Activated B cell treated with CpG ODN at 0.5 μM for 24 hours (primary cell): Measurements from ENCODE around the gene ABAT. TPM values are rescaled to one million over a fixed set of nuclear protein-coding genes. Genes with fewer than 3 reads are reported as not detected.

Experiments used
- ATAC-seq: fragments of 200-7000 bp; cut with Tn5 transposase; one replicate; pipeline ENCODE4 v1.10.0; 2021; ENCODE audit warnings: low read depth, mild to moderate bottlenecking, moderate library complexity
- CTCF ChIA-PET: fragments of 350-600 bp; sonication (Branson Sonifier 250); formaldehyde crosslinking; loops from one replicate; lab custom pipeline; 2021; ENCODE audit warnings: antibody characterized with exemption; lab: Charles Lee
- POLR2A ChIA-PET: fragments of 350-600 bp; sonication (Branson Sonifier 250); formaldehyde crosslinking; loops from one replicate; lab custom pipeline; 2021; ENCODE audit warnings: antibody characterized with exemption; lab: Charles Lee
- DNase-seq: peaks from one replicate; pipeline ENCODE4 v3.0.0; 2022
- H3K27ac Mint-ChIP-seq: one replicate; pipeline ENCODE4 v1.8.0; 2020; ENCODE audit warnings: mixed read lengths
- H3K27me3 Mint-ChIP-seq: one replicate; pipeline ENCODE4 v1.8.0; 2021; ENCODE audit warnings: mixed read lengths
- H3K36me3 Mint-ChIP-seq: one replicate; pipeline ENCODE4 v1.8.0; 2021; ENCODE audit warnings: low read depth, mixed read lengths
- H3K4me1 Mint-ChIP-seq: one replicate; pipeline ENCODE4 v1.8.0; 2021; ENCODE audit warnings: mixed read lengths
- H3K4me3 Mint-ChIP-seq: one replicate; pipeline ENCODE4 v1.8.0; 2020; ENCODE audit warnings: mild to moderate bottlenecking, mixed read lengths
- H3K9me3 Mint-ChIP-seq: one replicate; pipeline ENCODE4 v1.8.0; 2020; ENCODE audit warnings: mixed read lengths
- intact Hi-C: fragments of 100-400 bp; cut with micrococcal nuclease; formaldehyde crosslinking; loops from one replicate; pipeline ENCODE4 v1.15.1; 2024
- total RNA-seq: library from RNA; stranded (reverse); gene quantifications from 2 replicates; pipeline ENCODE4 v1.2.3, GENCODE V29; 2022
- TF ChIP-seq, protein P1 (sequence below): fragments of 200-600 bp; IDR thresholded peaks from one replicate; pipeline ENCODE4 v1.8.0; 2022; ENCODE audit warnings: antibody characterized with exemption, mild to moderate bottlenecking

The ABAT gene
- total RNA-seq, 1 donor from 2014 or later: 13.2 TPM

DNA sequence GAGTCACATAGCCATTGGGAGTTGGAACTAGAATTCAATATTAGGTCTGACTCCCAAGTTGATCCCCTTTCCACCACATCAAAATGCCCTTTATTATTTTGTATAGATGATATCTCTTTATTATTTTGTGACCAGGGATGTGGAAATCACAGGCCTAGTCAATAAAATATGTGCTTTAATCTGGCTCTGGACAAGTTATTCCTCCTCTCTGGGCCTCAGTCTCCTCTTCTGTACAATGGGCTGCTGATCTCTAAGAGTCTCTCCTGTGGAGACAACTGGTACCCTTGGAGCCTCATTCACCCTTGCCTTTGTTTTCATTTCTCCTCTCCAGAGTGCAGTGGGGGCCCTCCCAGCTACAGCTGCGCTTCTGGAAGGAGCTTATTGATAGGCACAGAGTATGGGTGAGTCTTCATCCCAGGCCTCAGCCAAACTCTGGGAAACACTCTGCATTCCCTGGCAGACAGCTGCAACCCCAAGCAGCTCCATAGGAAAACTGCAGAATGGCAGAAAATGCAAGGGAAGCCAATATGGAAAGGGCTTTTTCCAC lies 4.3 kb upstream of the ABAT start:
- no peak for ATAC-seq
- peaks cover 6% of the 10 kb centered on the region for H3K4me1 Mint-ChIP-seq
- H3K27me3 Mint-ChIP-seq: no peaks in the 10 kb centered on the region
- TF ChIP-seq, protein P1, sequence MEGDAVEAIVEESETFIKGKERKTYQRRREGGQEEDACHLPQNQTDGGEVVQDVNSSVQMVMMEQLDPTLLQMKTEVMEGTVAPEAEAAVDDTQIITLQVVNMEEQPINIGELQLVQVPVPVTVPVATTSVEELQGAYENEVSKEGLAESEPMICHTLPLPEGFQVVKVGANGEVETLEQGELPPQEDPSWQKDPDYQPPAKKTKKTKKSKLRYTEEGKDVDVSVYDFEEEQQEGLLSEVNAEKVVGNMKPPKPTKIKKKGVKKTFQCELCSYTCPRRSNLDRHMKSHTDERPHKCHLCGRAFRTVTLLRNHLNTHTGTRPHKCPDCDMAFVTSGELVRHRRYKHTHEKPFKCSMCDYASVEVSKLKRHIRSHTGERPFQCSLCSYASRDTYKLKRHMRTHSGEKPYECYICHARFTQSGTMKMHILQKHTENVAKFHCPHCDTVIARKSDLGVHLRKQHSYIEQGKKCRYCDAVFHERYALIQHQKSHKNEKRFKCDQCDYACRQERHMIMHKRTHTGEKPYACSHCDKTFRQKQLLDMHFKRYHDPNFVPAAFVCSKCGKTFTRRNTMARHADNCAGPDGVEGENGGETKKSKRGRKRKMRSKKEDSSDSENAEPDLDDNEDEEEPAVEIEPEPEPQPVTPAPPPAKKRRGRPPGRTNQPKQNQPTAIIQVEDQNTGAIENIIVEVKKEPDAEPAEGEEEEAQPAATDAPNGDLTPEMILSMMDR: no peak
- H3K27ac Mint-ChIP-seq: no peak overlapping the region
- H3K36me3 Mint-ChIP-seq: peaks cover 10% of the 10 kb centered on the region
- no peaks in the 10 kb centered on the region for H3K9me3 Mint-ChIP-seq
- no peak overlapping the region for H3K4me3 Mint-ChIP-seq
- CTCF ChIA-PET: no interaction called here
- no peak for DNase-seq
- intact Hi-C loops: loop anchor here (10.0 kb wide), 1 partner anchor 55 kb away; no protein-coding TSS in a partner anchor
- POLR2A ChIA-PET: interaction anchor here (0.6 kb wide), 1 partner anchor 47 kb away, joined by 3 read pairs; no protein-coding TSS in a partner anchor

DNA sequence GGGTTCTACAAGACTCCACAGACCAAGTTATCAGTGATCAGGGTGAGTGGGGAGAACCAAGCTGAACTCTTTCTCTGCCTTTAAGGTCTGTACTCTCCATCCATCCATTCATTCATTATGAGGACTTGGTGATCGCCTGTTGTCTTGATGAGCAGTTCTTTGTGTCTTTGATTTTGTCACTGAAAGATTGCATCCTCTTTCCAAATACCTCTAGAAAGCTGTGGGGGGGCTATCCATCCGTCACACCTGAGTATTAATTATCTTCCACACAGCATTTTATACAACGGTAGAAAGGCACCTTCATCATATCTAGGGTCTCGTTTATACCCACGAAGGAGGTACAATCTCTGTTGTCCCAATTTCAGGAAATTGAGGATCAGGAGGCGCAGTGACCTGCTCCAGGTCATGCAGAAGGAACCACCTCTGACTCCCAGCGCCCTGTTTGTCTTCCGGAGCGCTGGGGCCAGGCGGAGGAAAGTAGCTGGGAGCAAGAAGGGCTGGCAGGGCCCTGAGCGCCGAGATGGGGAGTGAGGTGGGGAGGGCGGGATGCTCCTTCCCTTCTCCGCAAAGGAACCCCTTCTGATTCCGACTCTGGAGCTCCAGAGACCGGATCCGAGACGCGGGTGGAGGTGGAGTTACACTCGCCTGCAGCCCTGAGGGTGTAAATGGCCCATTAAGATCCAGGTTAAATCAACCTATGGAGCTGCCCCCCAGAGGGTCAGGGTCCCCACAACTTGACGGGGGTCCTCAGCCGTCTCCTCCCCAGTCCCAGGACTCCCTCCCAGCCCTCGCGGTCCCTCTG lies 605 bp upstream of the ABAT start:
- DNase-seq (no peak), ATAC-seq (peak; percentile 22)
- Mint-ChIP-seq H3K36me3 (peaks cover 5% of the 10 kb centered on the region), H3K9me3 (no peaks in the 10 kb centered on the region), H3K4me3 (peak overlapping the region; percentile 90), H3K4me1 (peaks cover 23% of the 10 kb centered on the region), H3K27me3 (no peaks in the 10 kb centered on the region), H3K27ac (peak overlapping the region; percentile 12)
- TF ChIP-seq, protein P1: no peak
- ChIA-PET POLR2A (interaction anchor here (1.5 kb wide), 1 partner anchor 124 kb away, joined by 3 read pairs; no protein-coding TSS in a partner anchor), CTCF (interaction anchor here (0.6 kb wide), 1 partner anchor 467 kb away, joined by 3 read pairs; no protein-coding TSS in a partner anchor)
- intact Hi-C loops: loop anchor here (1.0 to 10.0 kb wide), 4 partner anchors 51 to 195 kb away; partner anchors contain the start of genes CARHSP1, METTL22, PMM2 and TMEM186

DNA sequence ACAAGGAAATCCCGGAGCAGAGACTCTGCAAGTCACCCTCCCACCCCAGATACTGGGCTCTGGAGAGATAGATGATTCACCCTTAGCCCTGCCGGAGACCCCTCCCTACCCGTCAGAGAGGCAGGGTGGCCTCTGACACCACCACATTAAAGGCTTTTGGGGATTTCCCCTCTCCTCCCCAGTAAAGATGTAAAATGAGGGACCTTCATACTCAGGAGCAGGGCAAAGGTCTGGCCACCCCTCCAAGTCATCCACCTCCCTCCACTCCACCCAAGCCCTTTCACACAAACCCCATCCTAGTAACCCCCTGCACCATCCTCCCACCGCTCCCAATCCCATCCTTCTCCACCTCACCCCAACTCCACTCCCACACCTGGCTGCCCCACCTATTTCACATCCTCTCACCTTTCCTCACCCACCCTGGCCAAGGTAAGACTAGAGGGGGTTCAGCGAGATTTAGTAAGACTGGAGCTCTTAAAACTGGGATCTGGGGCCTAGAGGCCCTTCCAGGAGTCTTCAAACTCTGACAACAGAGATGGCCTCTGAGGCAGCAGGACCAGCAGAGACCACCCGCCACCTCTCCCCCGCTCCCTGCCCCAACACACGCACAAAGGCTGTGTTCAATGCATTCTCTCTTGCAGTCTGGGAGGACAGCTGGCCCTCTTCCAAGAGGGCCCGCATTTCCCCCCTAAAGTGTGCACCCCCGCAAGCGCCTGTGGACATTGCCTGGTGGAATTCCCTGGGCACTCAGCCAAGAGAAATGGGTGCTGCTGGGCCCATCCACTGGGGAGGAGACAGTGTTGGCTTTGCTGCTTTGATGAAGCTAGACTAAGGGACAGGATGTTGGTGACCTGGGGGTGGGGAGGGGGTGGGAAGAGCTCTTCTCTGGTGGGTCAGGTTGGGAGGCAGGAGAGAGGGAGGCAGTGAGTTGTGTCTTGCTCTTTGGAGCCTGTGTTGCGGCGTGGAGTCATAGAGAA lies 1.1 kb downstream of the ABAT start:
- CTCF ChIA-PET: interaction anchor here (0.6 kb wide), 1 partner anchor 204 kb away, joined by 3 read pairs; no protein-coding TSS in a partner anchor

DNA sequence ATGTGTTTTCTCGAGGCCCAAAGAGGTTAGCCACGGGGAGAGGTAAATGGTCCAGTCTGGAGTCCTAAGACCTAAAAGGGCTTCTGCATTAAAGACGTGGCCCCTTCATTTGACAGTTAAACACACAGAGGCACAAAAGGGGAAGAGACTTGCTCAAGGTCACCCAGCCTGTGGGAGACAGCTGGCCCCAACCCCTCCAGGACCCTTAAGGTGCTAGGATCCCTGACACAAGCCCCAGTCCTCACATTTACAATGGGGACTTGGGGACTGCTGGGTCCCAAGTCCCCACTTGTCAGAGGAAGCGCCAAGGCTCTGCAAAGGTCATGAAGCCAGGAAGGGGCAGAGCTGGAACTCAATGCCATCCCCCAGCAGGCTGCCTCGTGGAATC lies 1.7 kb downstream of the ABAT start:
- H3K9me3 Mint-ChIP-seq: peaks cover 6% of the 10 kb centered on the region
- ATAC-seq (no peak), DNase-seq (no peak)
- H3K4me3 Mint-ChIP-seq: peak overlapping the region; percentile 90
- POLR2A ChIA-PET: interaction anchor here (0.6 to 2.0 kb wide), 3 partner anchors 54 to 193 kb away, joined by 3 to 8 read pairs (median 4); partner anchors contain the start of gene CARHSP1
- TF ChIP-seq, protein P1: no peak
- H3K36me3 Mint-ChIP-seq: peaks cover 14% of the 10 kb centered on the region
- intact Hi-C loops: loop anchor here (10.0 kb wide), 1 partner anchor 49 kb away; no protein-coding TSS in a partner anchor
- peak overlapping the region; percentile 27 for H3K27ac Mint-ChIP-seq
- no peaks in the 10 kb centered on the region for H3K27me3 Mint-ChIP-seq
- CTCF ChIA-PET: no interaction called here
- peaks cover 37% of the 10 kb centered on the region for H3K4me1 Mint-ChIP-seq

More for the DNA sequence above, 1.1 kb downstream of the ABAT start:
- POLR2A ChIA-PET: interaction anchor here (0.6 to 2.0 kb wide), 7 partner anchors 10 to 193 kb away, joined by 3 to 8 read pairs (median 3); partner anchors contain the start of genes CARHSP1 and TMEM186
- DNase-seq (no peak), ATAC-seq (peak; percentile 35)
- Mint-ChIP-seq H3K4me1 (peaks cover 31% of the 10 kb centered on the region), H3K9me3 (peaks cover 6% of the 10 kb centered on the region), H3K36me3 (peaks cover 14% of the 10 kb centered on the region), H3K27ac (peak overlapping the region; percentile 84), H3K27me3 (no peaks in the 10 kb centered on the region), H3K4me3 (peak overlapping the region; percentile 90)
- TF ChIP-seq, protein P1: no peak
- intact Hi-C loops: loop anchor here (10.0 kb wide), 1 partner anchor 49 kb away; no protein-coding TSS in a partner anchor
